Erythroblast (primary cell): ENCODE measurements around the gene CDKN2B-AS1.

Experiments used
- GATA1 ChIP-seq: IDR thresholded peaks from 2 replicates; pipeline ENCODE4 v1.6.1; 2011; ENCODE audit warnings: low read depth, mild to moderate bottlenecking, control low read depth, low read length, moderate library complexity
- POLR2A ChIP-seq: IDR thresholded peaks from 2 replicates; pipeline ENCODE4 v1.6.1; 2011; ENCODE audit warnings: mild to moderate bottlenecking, low read length

DNA sequence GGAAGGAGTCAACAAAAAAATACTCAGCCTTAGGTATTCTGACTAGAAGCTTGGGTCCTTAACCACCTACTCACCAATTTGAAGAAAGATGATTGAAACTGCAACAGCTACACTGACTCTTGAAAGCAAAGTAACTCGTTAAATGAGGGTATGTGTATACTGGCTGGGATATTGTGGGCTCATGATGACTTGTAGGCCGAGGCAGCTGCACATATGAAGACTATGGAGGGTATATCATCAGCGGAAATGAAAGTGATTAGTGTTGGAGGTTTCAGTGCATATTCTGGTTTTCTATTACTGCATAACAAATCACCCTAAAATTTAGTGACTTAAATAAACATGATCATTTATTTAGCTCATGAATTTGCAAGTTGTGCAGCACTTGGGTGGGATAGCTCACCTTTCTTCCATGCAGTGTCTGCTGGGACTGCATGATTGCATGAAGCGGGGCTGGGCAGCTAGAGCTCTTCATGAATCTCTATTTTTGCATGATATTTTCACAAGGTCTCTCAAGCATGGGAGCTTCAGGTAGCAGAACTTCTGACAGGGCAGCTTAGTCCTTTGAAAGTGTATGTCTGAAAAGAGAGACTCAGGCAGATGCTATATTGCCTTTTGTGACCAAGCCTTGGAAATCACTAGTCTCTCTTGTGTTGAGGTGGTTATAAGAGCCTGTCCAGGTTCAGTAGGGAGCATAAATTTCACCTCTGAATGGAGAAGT is 110.6 kb downstream of the CDKN2B-AS1 start:
- TF ChIP-seq POLR2A (no peak), GATA1 (no peak)
